HG03064 (cell line): ENCODE measurements around the gene ELOVL5.
"Not testable (repeated sequence)": the region's sequence is repeated elsewhere in the genome, so short reads cannot be mapped to it uniquely, and the experiment has no call there.

Experiments used
- ATAC-seq: cut with Tn5 transposase; IDR thresholded peaks from one replicate; pipeline ENCODE4 v1.9.1; 2021; ENCODE audit warnings: low read depth; ENCODE audit not compliant: unreplicated experiment

Gene ELOVL5

GRCh38 chr6:53348371-53349208 is at the start of gene ELOVL5:
TSS of gene ELOVL5 (minus strand) at chr6:53348950. CDS start at chr6:53295699, 53,251 bp downstream.
- peak; percentile 76 for ATAC-seq

GRCh38 chr6:53397283-53397682 is 48.5 kb upstream of the ELOVL5 start:
- ATAC-seq = no peak

- no peak for ATAC-seq
Observed at GRCh38 chr6:53395986-53396385, 47.2 kb upstream of the ELOVL5 start.

DNA sequence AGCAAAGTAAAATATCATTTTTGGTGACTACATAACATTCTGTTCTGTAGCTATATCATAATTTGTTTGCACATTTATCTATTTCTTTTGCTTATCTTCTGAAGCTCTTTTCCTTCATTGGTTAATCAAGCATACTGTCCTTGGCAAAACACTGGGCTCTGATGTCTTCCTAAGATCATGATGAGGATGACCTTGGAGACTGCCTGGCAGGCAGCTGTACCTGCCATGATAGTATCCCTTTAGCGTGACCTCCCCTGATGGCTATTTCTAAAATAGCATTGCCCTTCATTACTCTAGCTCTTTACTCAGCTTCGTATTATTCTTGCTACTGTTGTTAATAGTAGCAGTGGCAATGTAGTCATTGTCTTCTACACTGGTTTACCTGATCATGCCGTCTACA is 46.0 kb upstream of the ELOVL5 start:
- no peak for ATAC-seq

- no peak for ATAC-seq
Observed at GRCh38 chr6:53391170-53391569, 42.4 kb upstream of the ELOVL5 start.

DNA sequence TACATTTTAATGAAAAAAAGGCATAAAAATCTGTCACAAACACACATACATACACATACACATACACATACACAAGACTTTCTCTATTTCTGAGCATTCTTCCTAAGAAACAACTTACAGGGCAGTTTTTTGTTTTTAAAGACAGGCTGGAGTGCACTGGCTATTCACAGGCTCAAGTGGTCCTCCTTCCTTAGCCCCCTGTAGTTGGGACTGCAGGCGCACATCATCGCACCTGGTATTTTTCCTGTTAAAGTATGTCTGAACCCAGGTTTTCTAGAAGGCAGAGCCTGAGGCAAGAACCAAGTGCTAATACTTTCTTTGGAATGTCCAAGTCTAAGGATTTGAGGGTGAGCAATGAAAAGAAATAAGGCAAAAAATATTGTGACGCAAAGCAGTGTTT is 41.3 kb upstream of the ELOVL5 start:
- ATAC-seq = no peak

DNA sequence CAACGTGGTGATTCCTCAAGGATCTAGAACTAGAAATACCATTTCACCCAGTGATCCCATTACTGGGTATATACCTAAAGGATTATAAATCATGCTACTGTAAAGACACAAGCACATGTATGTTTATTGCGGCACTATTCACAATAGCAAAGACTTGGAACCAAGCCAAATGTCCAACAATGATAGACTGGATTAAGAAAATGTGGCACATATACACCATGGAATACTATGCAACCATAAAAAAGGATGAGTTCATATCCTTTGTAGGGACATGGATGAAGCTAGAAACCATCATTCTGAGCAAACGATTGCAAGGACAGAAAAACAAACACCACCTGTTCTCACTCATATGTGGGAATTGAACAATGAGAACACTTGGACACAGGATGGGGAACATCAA is 39.9 kb upstream of the ELOVL5 start:
- ATAC-seq = not testable (repeated sequence)

- ATAC-seq = no peak
Observed at GRCh38 chr6:53382421-53382820, 33.7 kb upstream of the ELOVL5 start.

GRCh38 chr6:53378208-53378607 is 29.5 kb upstream of the ELOVL5 start:
- no peak for ATAC-seq

- no peak for ATAC-seq
Observed at GRCh38 chr6:53377793-53378192, 29.0 kb upstream of the ELOVL5 start.

- ATAC-seq = no peak
Observed at GRCh38 chr6:53377289-53377688, 28.5 kb upstream of the ELOVL5 start.

GRCh38 chr6:53376661-53377226 is 28.0 kb upstream of the ELOVL5 start:
- ATAC-seq = no peak

DNA sequence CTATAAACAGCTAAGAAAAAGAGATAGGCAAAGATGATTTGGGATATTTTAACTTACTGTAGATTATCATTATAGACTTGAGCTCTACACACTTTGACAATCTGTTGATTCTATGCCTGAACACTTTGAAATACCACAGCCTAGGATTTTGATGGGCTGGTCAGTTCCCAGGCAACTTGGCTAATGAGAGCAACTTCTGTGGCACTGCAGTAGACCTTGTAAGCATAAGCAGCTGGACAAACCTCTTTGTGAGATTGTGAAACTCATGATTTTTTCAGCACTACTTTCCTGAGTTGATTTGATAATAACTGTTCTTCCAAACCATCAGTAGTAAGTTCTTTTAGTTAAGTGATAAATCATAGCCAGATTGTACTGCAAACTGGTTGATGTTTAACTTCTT is 27.1 kb upstream of the ELOVL5 start:
- no peak for ATAC-seq

- ATAC-seq = no peak
Observed at GRCh38 chr6:53373638-53374037, 24.9 kb upstream of the ELOVL5 start.

- no peak for ATAC-seq
Observed at GRCh38 chr6:53369876-53370515, 21.2 kb upstream of the ELOVL5 start.

- no peak for ATAC-seq
Observed at GRCh38 chr6:53369051-53369450, 20.3 kb upstream of the ELOVL5 start.

DNA sequence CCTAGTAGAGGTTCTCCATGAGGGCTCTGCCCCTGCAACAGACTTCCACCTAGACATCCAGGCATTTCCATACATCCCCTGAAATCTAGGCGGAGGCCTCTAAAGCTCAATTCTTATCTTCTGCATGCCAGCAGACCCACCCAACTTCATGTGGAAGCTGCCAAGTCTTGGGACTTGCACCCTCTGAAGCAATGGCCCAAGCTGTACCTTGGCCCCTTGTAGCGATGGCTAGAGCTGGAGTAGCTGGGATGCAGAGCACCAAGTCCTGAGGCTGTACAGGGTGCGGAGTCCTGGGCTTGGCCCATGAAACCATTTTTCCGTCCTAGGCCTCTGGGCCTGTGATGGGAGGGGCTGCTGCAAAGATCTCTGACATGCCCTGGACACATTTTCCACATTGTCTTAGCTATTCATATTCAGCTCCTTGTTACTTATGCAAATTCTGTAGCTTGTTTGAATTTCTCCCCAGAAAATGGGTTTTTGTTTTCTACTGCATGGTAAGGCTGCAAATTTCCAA is 17.4 kb upstream of the ELOVL5 start:
- no peak for ATAC-seq

- no peak for ATAC-seq
Observed at GRCh38 chr6:53363341-53364079, 14.8 kb upstream of the ELOVL5 start.

GRCh38 chr6:53361549-53362031 is 12.8 kb upstream of the ELOVL5 start:
- ATAC-seq = no peak

- ATAC-seq = no peak
Observed at GRCh38 chr6:53360093-53360912, 11.6 kb upstream of the ELOVL5 start.
